ENCODE results near the gene ANKRD40.
"Not testable (repeated sequence)": the region's sequence is repeated elsewhere in the genome, so short reads cannot be mapped to it uniquely, and the experiment has no call there.

ANKRD40 gene

DNA sequence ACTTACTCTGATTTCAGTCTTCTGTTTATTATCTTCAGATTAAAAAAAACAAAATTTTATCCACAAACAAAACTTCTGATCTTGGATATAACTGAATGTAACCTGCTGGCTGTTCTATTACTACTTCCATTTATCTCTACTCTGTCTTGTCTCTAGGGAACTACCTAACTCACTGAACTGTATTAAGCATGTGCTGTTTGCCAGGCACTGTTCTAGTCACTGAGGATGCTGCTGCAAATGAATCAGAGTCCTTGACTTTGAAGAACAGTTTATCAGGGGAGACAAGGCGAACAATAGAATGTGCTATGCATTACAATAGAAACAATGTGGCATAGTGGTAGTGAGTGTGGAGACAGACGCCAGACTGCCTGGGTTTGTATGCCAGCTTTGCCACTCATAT, 2.3 kb upstream of the ANKRD40 start:
- DNase-seq = no peak

DNA sequence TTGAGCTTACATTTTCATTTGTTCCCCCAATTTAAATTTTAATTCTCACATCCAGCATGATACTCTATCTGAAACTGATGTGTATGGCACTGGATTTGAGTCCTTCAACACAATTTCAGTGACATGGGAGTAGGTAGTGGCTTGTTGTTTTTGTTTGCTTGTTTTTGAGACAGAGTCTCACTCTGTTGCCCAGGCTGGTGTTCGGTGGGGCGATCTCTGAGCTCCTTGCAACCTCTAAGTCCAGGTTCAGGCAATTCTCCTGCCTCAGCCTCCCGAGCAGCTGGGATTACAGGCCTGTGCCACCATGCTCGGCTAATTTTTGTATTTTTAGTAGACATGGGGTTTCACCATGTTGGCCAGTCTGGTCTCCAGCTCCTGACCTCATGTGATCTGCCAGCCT, 1.3 kb upstream of the ANKRD40 start:
- not testable (repeated sequence) for DNase-seq

DNA sequence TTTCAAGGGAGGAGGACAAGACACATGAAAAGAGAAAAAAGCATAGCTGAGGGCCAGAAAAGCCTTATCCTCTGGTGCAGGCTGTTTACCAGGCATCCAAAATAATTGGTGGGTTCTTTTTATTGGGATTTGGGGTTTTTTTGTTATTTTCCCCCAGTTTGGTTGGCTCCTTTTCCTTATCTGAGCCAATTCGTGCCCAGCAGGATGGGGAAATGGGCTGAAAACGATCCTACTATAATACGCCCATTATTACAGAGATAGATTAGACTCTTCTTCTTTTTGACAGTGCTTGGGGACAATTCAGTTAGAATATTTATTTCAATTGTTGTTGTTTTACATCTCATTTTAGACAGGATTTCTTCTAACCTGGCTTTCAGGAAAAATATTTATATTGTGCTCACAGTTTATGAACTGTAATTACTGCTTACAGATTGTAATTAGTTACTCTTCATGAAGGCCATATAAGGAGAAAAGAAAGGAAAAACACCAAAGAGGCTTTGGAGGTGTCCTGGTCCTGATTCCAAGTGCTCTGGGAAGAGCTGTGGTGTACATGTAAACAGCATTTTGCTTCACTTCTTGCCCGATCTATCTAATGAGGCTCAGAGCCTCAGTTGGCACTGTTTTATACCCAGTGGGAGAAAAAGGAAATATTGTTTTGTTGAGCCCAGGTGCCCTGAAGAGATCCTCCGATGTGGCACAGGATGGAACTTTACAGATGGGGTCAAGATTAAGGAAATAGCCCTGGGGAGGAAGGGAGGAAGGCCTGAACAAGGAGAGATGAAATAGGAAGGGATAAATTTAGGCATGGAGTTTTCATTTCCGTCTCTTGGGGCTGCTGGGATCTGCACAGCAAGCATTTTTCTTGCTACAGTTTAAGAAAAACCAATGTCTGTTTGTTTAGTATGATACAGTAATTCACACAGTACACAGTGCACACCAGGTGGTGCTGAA, 611 bp upstream of the ANKRD40 start:
- peak; percentile 19 for DNase-seq

DNA sequence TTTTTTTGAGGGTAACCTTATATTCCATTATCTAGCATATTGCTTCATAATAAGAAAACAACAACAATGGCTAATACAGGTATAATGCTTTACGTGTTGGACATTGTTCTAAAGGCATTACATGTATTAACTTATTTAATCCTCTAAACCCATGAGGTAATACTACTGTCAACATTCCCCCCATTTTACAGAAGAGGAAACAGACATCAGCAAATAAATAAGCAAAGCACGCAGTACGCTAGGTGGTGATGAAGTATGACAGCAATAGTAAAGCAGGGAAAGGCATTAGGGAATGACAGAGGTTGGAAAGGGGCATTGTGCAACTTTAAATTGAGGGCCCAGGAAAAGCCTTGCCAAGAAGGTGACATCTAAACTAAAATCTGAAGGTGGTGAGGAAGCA, 4.6 kb downstream of the ANKRD40 start:
- DNase-seq = no peak

DNA sequence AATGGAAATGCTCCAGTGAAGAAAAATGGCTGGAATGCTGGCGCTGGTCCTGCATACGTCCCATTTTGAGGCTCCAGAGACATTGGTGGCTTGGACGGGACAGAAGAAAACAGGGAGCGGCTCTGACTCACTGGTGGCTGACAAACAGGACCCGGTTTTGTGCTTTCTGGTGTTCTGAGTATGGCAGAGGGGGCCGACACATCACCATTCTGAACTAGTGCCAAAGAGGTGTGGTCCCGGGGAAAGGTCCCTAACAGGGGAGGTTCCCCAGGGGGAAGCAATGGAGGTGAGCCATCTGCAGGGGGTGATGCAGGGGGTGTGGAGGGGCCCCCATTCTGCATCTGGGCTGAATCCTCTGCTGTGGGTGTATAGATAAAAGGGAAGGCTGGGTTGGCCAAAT, 8.3 kb downstream of the ANKRD40 start:
- DNase-seq = no peak

DNA sequence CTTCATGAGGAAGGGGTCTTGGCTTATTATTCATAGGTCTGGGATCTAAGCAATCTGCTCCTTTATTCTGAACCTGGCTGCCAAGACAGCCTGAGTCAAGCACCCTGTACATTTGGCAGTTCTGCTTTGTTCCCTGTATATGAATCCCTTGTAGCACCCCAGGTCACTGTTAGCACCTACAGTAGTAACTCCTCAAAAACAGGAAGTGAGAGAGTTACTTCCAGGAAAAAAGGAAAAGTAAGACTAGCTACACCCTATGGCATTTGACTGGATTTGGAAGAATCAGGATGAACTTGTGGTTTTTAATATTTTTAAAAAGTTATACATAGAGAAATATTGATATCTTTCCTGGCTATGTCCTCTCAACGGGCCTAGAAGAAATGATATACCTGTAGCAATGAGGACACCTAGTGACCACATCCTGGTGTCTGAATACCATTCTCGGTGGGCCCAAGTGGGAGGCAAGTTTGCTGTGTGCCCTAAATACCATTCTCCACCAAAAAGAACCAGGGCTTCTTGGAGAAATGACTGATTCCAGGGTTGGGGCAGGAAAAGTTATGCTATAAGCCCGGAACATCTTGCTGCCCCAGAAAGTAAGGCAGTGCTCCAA, 9.9 kb downstream of the ANKRD40 start:
- DNase-seq = no peak

DNA sequence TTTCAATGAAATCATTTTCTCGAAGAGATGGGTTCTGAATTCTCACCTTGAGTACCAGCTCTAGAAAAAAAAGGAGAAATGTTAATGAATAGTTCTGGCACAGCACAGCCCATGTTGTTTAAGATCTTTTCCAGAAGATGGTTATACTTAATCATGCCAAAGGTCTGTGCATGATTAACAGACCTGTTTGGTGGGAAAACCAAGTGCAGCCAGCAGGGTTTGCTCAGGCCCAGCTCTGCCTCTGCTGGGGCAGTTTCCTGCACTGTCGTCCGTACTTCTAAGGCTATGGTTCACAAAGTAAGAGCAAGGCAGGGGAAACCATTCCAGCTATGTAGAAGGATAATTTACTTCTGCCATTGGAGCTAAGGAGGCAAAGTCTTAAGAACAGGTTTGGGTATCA, 10.7 kb downstream of the ANKRD40 start:
- DNase-seq = no peak

DNA sequence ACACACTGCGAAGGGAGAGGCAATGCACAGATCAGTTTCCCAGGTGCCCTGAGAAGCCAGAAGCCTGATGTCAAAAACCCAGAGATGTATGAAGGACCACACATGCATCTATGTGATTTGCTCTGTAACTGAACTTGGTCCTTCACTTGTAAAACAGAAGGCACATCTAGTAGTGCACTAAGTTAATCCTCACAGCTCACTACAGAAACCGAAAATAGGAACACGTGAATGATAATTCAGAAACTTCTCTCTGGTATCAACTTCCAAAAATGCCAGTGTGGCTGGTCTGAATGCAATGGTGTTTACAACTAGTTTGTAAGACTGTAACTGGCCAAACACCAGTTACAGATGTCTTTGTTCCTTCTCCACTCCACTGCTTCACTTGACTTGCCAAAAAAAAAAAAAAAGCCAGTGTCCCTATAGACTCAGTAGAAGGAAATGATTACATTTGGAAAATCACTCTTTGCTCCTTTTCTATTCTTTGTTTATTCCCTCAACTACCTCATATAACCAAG, 11.3 kb downstream of the ANKRD40 start:
- DNase-seq = no peak

DNA sequence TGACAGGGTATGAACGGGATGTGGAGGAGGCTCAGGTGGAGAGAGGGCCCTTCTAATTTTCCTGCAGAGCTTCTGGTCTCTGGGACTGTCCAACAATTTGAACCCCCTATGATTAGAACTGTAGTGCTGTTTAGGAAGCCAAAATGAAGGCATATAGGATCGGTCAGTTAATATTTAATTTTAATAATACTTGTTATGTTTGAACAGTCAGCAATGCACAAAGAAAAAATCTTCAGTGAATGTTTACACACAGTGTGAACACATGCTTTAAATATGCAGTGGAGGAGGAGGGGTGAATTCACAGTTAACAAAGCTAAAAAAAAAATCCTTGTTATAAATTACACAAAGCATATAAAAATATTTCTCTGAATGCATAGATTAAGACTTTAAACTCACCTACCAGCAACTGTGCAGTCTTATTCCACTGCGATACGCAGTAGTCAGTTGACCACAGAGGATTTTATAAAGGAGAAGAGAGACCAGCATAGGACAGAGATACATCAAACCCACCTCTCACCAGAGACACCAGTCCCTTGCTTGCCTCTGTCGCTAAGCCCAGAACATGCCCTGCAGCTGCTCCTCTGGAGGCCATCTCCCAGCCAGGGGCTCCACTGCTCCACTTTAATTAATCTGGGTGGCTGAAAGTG, 14.6 kb downstream of the ANKRD40 start:
- DNase-seq = no peak

DNA sequence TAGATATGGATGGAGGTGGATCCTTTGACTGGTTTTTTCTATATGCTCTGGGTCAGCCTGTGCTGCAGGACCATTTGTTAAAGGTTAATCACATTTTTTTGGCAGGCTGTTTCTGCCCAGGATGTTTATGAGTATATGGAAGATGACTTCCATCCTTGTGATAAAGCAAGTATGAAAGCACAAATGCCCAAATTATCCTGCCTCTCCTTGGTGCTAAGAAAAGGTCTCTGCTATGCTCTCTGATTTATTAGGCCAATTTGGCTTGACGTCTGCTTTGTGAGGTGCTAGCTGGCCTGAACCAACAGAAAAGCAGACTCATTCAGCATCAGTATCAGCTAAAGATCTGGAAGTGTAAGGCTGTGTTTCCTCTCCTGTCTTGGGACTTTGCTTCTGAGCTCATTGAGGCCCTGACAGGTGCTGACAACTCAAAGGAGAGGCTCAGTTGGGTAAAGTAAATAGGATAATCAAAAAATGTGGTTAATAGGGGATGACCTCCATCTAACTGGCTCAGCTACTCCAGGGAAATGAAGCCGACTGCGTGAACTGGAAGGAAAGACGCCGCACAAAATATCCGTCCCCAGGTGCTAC, 15.2 kb downstream of the ANKRD40 start:
- DNase-seq = no peak

DNA sequence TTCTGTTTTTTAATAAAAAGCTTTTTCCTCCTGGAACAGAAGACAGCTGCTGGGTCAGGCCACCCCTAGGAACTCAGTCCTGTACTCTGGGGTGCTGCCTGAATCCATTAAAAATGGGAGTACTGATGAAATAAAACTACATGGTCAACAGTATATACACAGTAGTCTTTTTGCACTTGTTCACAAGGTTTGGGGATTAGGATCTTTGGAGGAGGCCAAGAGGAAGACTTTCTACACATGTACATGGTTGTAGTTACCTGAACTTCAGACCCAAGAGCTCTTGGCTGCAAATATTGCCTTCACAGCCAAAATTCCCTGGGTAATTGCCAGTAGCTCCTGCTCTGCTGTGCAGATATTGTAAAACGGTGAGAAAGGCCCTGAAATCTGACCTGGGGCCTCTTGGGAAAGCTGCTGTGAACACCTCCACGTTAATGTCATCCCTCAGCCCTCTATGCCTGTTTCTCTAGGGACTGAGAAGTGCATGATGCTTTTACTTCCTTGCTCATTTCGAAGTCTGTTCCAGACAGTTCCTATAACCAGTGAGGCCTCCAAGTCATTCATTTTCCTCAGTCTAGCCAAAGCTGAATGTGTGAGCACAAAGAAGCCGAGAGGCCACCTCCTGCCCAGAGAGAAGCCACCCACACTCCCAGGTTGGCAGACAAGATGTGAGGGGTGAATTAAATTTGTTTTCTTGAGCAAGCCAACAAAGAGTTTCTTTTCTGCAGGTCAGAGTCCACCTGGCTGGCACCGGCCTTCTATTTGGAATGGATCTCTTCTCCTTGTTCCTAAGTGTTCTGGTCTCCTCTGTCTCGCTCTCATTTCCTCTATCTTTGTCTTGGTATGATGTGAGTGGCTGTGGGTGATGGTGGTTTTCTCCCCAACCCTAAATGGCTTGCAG, 15.9 kb downstream of the ANKRD40 start:
- no peak for DNase-seq

DNA sequence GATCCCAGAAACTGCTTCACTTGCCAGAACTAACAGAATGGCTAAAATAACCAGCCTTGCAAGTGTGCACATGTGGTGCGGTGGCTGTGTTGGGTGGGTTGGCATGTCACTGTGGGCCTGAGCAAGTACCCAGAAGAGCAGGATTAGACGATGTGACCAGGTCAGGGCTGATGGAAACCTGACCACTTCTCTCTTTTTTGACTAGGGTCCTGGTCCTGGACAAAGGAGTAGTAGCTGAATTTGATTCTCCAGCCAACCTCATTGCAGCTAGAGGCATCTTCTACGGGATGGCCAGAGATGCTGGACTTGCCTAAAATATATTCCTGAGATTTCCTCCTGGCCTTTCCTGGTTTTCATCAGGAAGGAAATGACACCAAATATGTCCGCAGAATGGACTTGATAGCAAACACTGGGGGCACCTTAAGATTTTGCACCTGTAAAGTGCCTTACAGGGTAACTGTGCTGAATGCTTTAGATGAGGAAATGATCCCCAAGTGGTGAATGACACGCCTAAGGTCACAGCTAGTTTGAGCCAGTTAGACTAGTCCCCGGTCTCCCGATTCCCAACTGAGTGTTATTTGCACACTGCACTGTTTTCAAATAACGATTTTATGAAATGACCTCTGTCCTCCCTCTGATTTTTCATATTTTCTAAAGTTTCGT, 16.7 kb downstream of the ANKRD40 start:
- DNase-seq = no peak

DNA sequence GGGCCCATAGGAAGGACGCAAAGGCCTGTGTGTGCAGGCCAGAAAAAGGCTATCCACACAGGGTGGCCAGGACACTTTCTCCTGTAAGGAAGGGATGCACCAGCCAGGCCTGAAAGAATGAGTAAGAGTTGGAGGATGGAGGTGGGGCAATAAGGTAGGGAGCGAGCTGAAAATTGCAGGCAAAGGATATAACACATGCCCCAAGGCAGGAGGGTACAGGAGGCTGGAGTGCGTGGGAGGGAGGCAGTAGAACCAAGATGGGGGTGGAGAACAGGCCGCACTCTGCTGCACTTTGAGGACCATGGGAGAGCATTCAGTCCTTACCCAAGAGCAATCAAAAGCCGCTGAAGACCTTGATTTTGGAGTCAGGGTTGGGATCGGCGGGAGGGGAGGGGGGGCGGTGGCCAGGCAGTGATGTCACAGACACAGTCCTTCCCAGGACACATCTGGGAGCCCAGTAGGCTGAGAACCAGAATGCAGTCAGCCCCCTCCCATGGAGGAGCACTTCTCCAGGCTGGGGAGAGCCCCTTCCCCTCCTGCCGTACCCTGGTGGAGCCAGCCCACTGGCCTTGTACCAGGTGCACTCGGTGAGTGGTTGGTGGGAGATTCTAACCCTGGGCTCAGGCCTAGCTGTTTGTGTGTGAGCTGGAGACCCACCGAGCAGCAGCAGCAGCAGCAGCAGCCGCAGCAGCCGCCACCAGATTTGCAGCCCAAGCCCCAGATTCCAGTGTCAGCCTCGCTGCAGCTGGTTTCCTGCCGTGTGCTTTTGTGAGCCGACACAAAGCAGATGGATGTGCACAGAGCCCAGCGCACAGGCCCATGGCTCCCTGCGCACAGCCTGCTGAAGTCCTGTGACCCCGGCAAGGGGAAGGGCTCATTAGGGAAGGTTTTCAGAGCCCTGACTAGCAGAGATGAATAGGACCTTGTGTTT, 17.5 kb downstream of the ANKRD40 start:
- no peak for DNase-seq

DNA sequence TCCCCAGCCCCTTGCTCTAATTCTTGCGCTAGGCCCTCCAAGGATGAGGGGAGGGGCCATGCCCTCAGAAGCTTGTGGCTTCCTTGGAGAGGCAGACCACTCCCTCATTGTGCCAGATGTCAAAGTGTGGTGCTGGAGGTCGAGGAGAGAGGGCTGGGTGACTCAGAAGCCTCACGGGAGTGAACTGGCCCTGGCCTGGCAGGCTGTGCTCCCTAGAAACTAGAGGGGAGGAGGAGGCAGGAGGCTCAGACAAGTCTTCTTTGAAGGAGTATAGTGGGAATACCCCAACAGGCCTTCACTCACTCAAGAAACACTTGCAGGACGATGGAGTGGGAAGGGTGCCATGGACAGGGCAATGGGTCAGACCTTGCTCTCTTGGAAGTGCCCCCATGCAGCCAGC, 18.5 kb downstream of the ANKRD40 start:
- DNase-seq = no peak

DNA sequence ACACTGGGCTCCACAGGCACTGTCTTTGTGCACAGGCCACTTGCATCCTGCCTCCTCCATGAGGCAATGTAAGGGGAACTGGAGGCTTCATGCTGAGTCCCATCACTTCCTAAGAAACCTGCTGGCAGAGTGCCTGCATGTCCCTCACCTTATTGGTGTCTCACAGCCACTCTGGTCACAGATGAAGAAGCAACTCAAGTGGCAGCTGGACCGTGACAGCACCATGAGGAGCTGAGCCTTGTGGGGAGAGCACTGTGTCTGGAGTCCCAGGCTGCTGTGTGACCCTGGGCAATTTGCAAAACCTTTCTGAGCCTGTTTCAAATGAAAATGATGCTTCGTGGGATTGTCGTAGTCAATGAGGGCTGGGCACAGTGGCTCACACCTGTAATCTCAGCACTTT, 19.5 kb downstream of the ANKRD40 start:
- no peak for DNase-seq

DNA sequence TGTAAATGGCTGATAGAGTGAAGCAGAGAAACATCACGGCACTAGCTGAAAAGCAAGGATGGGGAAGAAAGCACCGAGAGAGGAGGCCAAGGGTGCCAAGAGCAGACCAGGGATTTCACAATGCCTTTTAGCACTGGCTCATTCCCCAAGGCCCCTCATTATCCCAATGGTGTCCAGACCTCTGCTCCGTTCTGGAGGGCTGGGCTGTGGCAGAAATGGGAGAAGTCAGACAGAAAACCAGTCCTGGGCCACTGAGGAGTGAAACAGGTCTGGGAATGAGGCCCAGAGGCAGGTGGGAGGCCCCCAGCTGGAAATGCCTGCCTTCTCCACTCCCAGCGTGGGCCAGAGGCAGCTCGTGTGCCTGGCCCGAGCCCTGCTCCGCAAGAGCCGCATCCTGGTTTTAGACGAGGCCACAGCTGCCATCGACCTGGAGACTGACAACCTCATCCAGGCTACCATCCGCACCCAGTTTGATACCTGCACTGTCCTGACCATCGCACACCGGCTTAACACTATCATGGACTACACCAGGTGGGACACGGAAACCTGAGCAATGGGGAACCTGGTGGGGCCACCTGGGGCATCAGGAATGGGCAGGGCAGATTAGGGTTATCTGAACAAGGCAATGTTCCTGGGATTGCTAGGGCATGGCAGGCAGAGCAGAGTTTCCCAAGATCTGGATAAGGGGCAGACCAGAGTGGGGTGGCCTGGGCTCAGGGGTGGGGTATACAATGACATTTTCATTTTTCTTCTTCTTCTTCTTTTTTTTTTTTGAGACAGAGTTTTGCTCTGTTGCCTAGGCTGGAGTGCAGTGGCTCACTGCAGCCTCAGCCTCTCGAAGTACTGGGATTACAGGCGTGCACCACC, 20.3 kb downstream of the ANKRD40 start:
- DNase-seq = no peak

DNA sequence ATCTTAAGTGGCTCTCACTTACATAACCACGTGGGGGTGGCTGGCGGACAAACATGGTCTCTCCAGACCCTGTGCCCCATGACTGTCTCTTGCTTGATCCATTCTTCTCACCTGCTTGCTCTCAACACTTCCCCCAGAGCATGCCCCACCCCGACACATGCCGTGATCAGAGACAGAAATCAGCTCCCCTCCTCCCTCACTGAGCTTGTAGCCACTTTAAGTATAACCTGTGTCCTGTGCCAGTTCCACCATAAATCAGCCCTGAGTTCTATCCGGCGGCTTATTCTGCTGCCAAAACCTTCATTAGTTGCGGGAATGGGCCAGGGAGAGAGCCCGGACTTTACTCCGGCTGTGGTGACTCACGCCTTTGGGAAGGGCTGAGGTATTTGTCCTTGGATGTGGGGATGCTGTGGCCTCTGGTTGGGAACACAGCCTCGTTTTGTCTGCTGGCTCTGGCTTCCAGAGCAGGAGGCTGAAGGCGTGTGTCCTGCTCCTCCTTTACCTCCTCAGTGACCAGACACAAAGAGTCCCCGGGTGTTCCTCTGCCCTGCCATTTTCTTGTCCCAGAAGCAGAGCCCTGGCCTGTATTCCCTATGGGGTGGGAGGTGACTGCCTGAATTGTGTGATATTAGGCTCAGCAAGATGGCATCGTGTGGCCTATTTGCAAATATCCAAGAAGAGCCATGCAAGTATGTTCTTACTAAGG, 21.1 kb downstream of the ANKRD40 start:
- DNase-seq = no peak

DNA sequence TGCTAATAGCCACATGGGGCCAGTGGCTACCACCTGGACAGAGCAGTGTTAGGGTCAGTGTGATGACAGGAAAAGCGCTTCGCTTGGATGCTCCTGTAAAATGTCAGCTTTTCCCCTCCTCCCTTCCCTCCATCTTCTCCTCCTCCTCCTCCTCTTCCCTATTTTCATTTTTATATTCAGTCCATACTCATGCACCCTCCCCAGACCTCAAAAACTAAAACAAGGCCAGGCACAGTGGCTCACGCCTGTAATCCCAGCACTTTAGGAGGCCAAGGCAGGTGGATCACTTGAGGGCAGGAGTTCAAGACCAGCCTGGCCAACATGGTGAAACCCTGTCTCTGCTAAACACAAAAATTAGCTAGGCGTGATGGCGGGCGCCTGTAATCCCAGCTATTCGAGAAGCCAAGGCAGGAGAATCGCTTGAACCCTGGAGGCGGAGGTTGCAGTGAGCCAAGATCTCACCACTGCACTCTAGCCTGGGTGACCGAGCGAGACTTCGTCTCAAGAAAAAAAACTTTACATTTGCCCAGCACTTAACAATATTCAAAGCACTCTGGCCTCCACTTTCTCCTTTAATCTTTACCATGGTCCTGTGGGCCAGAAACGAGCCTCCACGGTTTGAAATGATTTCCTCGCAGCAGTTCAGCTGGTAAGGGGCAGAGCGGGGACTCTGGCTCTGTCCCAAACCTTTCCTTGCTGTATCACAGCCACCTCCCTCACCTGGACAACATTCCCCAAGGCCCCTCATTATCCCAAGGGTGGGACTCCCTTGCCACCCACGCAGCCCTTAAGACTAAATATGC, 21.8 kb downstream of the ANKRD40 start:
- DNase-seq = no peak

All from DMS 273 treated with DMSO at 0.1 percent for 48 hours (cell line).